Loucy (cell line): ENCODE measurements around the gene LHX4.

Source experiments
- H2AFZ ChIP-seq: fragments of 200-600 bp; sonication (generic); 2 replicates; pipeline ENCODE4 v1.6.0; 2016; ENCODE audit warnings: antibody characterized with exemption, mild to moderate bottlenecking, low read length, moderate library complexity
- H3F3A ChIP-seq: fragments of 200-600 bp; 2 replicates; pipeline ENCODE4 v1.6.0; 2016; ENCODE audit warnings: antibody characterized with exemption, low read depth, mild to moderate bottlenecking
- H3K27me3 ChIP-seq: fragments of 200-600 bp; sonication (generic); 2 replicates; pipeline ENCODE4 v1.6.1; 2014; ENCODE audit warnings: low read length, mild to moderate bottlenecking; ENCODE audit not compliant: insufficient read depth, poor library complexity, severe bottlenecking
- H3K36me3 ChIP-seq: fragments of 200-600 bp; sonication (generic); 2 replicates; pipeline ENCODE4 v1.6.1; 2016; ENCODE audit warnings: low read length; ENCODE audit not compliant: insufficient read depth
- H3K4me1 ChIP-seq: fragments of 200-600 bp; sonication (generic); 2 replicates; pipeline ENCODE4 v1.5.1; 2014; ENCODE audit warnings: low read length, mild to moderate bottlenecking; ENCODE audit not compliant: insufficient read depth, poor library complexity, severe bottlenecking
- H3K4me2 ChIP-seq: fragments of 200-600 bp; sonication (generic); 2 replicates; pipeline ENCODE4 v1.6.0; 2014; ENCODE audit warnings: antibody characterized with exemption, low read length, low read depth, mild to moderate bottlenecking; ENCODE audit not compliant: poor library complexity, severe bottlenecking
- H3K4me3 ChIP-seq: fragments of 200-600 bp; sonication (generic); 2 replicates; pipeline ENCODE4 v1.5.1; 2014; ENCODE audit warnings: low read length, mild to moderate bottlenecking, mixed read lengths; ENCODE audit not compliant: poor library complexity, severe bottlenecking
- H3K79me2 ChIP-seq: fragments of 200-600 bp; sonication (generic); 2 replicates; pipeline ENCODE4 v1.6.1; 2014; ENCODE audit warnings: low read length; ENCODE audit not compliant: insufficient read depth
- H3K9ac ChIP-seq: fragments of 200-600 bp; sonication (generic); 2 replicates; pipeline ENCODE4 v1.6.0; 2014; ENCODE audit warnings: mild to moderate bottlenecking, low read depth, low read length, moderate library complexity; ENCODE audit not compliant: poor library complexity, severe bottlenecking
- H3K9me2 ChIP-seq: fragments of 200-600 bp; sonication (generic); replicated peaks from 2 replicates; pipeline ENCODE4 v1.6.1; 2016; ENCODE audit warnings: low read depth, low read length, mixed read lengths
- H3K9me3 ChIP-seq: fragments of 200-600 bp; sonication (generic); 2 replicates; pipeline ENCODE4 v1.6.1; 2014; ENCODE audit warnings: mild to moderate bottlenecking, antibody characterized with exemption, low read length, low read depth; ENCODE audit not compliant: insufficient read depth
- H4K20me1 ChIP-seq: fragments of 200-600 bp; sonication (generic); 2 replicates; pipeline ENCODE4 v1.6.0; 2014; ENCODE audit warnings: antibody characterized with exemption, low read length, mild to moderate bottlenecking; ENCODE audit not compliant: insufficient read depth, poor library complexity, severe bottlenecking
- EZH2phosphoT487 ChIP-seq: fragments of 200-600 bp; IDR thresholded peaks from 2 replicates; pipeline ENCODE4 v1.6.1; 2018; ENCODE audit warnings: antibody characterized with exemption, mild to moderate bottlenecking, moderate library complexity, borderline replicate concordance
- TF ChIP-seq, protein P1 (sequence below): fragments of 200-600 bp; sonication (generic); conservative IDR thresholded peaks from 2 replicates; pipeline ENCODE4 v1.5.1; 2014; ENCODE audit warnings: mild to moderate bottlenecking, antibody characterized with exemption, low read length

The LHX4 gene

DNA sequence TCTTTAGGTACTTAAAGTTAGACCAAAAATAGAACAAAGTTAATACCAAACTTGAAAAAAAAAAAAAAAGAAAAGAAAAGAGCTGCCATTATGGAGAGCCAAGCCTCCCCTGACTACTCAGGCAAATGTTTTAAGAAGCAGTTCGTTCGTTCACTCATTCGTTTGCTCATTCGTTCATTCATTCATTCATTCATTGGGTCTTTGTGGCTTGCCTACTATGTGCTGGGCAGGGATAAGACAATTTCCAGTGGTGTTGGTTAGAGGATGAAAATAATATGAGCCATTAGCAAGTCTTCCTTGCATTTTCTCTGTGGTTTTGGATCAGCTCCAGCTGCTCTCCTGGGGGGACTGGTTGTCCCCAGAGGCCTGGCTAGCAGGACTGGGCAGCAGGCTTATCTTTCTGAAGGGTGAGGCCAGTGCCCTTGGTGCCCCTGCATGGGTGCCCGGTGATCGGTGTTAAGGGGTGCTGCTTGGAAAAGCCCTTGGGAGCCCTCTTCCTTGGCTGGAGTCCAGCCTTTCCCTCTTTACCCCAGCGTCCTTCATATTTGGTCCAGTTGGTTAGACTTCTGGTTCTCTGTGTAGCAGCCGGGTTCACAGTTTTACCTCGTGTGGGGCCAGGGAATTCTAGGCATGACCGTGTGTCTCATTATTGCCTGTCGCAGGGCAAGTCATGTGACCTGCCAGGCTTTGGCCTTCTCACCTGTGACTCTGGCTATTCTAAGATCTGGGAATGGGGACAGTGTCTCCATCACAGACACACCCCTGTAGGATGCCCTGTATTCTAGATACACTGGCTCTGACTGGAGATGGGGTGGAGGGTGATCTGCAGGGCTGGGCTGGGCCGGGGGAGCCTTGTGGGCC, 32.8 kb downstream of the LHX4 start:
- Histone ChIP-seq H3F3A (no peaks in the 10 kb centered on the region), H3K36me3 (no peaks in the 10 kb centered on the region), H3K4me1 (peaks cover 5% of the 10 kb centered on the region), H3K27me3 (no peaks in the 10 kb centered on the region), H3K9ac (no peak overlapping the region), H4K20me1 (no peaks in the 10 kb centered on the region), H3K4me2 (no peak overlapping the region), H3K9me2 (no peaks in the 10 kb centered on the region), H2AFZ (no peak overlapping the region), H3K4me3 (no peak overlapping the region), H3K9me3 (no peaks in the 10 kb centered on the region), H3K79me2 (no peaks in the 10 kb centered on the region)
- TF ChIP-seq, protein P1, sequence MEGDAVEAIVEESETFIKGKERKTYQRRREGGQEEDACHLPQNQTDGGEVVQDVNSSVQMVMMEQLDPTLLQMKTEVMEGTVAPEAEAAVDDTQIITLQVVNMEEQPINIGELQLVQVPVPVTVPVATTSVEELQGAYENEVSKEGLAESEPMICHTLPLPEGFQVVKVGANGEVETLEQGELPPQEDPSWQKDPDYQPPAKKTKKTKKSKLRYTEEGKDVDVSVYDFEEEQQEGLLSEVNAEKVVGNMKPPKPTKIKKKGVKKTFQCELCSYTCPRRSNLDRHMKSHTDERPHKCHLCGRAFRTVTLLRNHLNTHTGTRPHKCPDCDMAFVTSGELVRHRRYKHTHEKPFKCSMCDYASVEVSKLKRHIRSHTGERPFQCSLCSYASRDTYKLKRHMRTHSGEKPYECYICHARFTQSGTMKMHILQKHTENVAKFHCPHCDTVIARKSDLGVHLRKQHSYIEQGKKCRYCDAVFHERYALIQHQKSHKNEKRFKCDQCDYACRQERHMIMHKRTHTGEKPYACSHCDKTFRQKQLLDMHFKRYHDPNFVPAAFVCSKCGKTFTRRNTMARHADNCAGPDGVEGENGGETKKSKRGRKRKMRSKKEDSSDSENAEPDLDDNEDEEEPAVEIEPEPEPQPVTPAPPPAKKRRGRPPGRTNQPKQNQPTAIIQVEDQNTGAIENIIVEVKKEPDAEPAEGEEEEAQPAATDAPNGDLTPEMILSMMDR = no peak
- no peak for TF ChIP-seq EZH2phosphoT487

DNA sequence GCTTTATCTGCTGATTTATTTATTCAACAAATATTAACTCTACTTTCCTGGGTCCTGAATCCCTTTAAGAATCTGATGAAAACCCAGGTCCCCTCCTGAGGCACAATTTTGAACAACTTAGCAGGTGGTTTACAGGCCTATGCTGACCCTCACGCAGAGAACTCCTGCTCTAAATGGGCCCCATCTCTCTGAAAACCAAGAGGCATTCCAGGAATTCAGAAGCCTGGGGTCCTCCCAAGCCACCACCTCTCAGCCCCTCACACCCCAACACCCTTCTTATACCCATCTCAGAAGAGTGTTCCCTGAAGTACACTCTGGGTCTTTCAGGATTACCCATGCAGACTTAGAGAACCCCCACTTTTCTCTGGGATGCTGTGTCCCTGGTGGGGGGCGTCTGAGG, 34.5 kb downstream of the LHX4 start:
- no peak for TF ChIP-seq EZH2phosphoT487
- TF ChIP-seq, protein P1 = no peak
- Histone ChIP-seq H3K9me2 (no peaks in the 10 kb centered on the region), H3K9me3 (no peaks in the 10 kb centered on the region), H3F3A (no peaks in the 10 kb centered on the region), H3K9ac (no peak overlapping the region), H3K36me3 (no peaks in the 10 kb centered on the region), H4K20me1 (no peaks in the 10 kb centered on the region), H2AFZ (no peak overlapping the region), H3K4me2 (no peak overlapping the region), H3K79me2 (no peaks in the 10 kb centered on the region), H3K4me1 (peaks cover 5% of the 10 kb centered on the region), H3K4me3 (no peak overlapping the region), H3K27me3 (no peaks in the 10 kb centered on the region)

DNA sequence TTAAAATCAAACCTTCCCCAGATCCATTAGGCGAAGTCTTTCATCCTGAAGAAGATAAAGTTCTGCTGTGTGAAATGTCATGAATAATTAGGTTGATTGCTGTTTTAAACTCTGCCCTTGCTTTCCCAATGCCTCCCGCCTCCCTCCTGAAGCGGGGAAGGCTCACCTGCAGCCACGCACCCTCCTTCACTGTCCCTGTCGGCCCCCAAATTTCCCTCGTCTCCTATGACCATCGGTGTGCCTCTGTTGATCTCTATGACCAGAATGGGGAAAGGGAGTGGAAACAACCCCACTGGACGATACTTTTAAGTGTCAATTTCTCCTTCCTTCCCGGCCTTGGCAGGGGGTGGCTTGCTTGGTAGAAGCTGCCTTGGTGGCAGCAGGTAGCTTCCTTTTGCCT, 35.1 kb downstream of the LHX4 start:
- Histone ChIP-seq H3K36me3 (no peaks in the 10 kb centered on the region), H2AFZ (no peak overlapping the region), H3K9ac (no peak overlapping the region), H3K4me1 (peaks cover 5% of the 10 kb centered on the region), H3K9me2 (no peaks in the 10 kb centered on the region), H3K4me2 (no peak overlapping the region), H4K20me1 (no peaks in the 10 kb centered on the region), H3K79me2 (no peaks in the 10 kb centered on the region), H3K9me3 (no peaks in the 10 kb centered on the region), H3K4me3 (no peak overlapping the region), H3F3A (no peaks in the 10 kb centered on the region), H3K27me3 (no peaks in the 10 kb centered on the region)
- TF ChIP-seq, protein P1 = no peak
- TF ChIP-seq EZH2phosphoT487 = no peak
